Body of pancreas (tissue), 4 donors: ENCODE results near the gene AUNIP.

Experiments
- CTCF ChIP-seq, 7 experiments: fragments of 450-650 bp in 4 of 7; fragments of 200-600 bp in 3 of 7; sonication (generic) in 3 of 7; IDR thresholded peaks; one replicate each; pipeline ENCODE4 v1.5.1; 2016 to 2019; ENCODE audit warnings: antibody characterized with exemption in 7 of 7
- POLR2A ChIP-seq, 3 donors: fragments of 450-650 bp; IDR thresholded peaks; one replicate each; pipeline ENCODE4 v1.6.1; 2016; ENCODE audit warnings: antibody characterized with exemption in 3 of 3, mild to moderate bottlenecking in 2 of 3

- TF ChIP-seq CTCF (IDR thresholded peaks at IDR 0.05) (no peak), POLR2A (IDR thresholded peaks at IDR 0.05) (no peak)
These were observed 3.7 kb upstream of the AUNIP start for GRCh38 chr1:25862785-25863485.
